H1 (cell line): Measurements from ENCODE around the gene RXFP4. TPM values are rescaled to one million over a fixed set of nuclear protein-coding genes. Genes with fewer than 3 reads are reported as not detected.

Experiments used
- CTCF ChIA-PET: fragments of 300-600 bp; sonication (Branson Sonifier 250); formaldehyde crosslinking; loops from one replicate; lab custom pipeline; 2021; ENCODE audit not compliant: partially characterized antibody; lab: Charles Lee
- POLR2A ChIA-PET: fragments of 300-600 bp; sonication (Branson Sonifier 250); formaldehyde crosslinking; loops from one replicate; lab custom pipeline; 2021; ENCODE audit warnings: inconsistent platforms; ENCODE audit not compliant: partially characterized antibody; lab: Charles Lee
- DNase-seq, 2 experiments: peaks; one replicate each; pipeline versions ENCODE4 v3.0.0 to v3.0.0-alpha.2; 2010 to 2022; ENCODE audit warnings: low spot score in 2 of 2, low read depth in 1 of 2, mixed read lengths in 1 of 2
- FAIRE-seq: peaks from 2 replicates; lab custom pipeline; 2011; peaks lifted over from hg19 to GRCh38; lab: Jason Lieb, UNC
- H2AFZ ChIP-seq: 2 replicates; pipeline ENCODE4 v1.8.1; 2012; ENCODE audit warnings: low read length, inconsistent platforms
- H2AK5ac ChIP-seq: 2 replicates; pipeline ENCODE4 v1.6.1; 2013; ENCODE audit warnings: low read depth, low read length
- H2BK120ac ChIP-seq: replicated peaks from 2 replicates; pipeline ENCODE3; 2013; ENCODE audit warnings: low read depth, low read length, inconsistent platforms
- H2BK12ac ChIP-seq: 2 replicates; pipeline ENCODE4 v1.6.1; 2013; ENCODE audit warnings: low read depth, low read length
- H2BK15ac ChIP-seq: 2 replicates; pipeline ENCODE4 v1.6.1; 2013; ENCODE audit warnings: low read length
- H2BK20ac ChIP-seq: 2 replicates; pipeline ENCODE4 v1.6.1; 2013; ENCODE audit warnings: low read length
- H2BK5ac ChIP-seq: 2 replicates; pipeline ENCODE4 v1.6.1; 2013; ENCODE audit warnings: low read depth, low read length
- H3K14ac ChIP-seq: 2 replicates; pipeline ENCODE4 v1.6.1; 2013; ENCODE audit warnings: inconsistent platforms; ENCODE audit not compliant: insufficient read length
- H3K18ac ChIP-seq: 2 replicates; pipeline ENCODE4 v1.6.1; 2013; ENCODE audit warnings: low read length; ENCODE audit errors: extremely low read depth
- H3K23ac ChIP-seq: 2 replicates; pipeline ENCODE4 v1.6.1; 2013; ENCODE audit warnings: inconsistent platforms; ENCODE audit not compliant: insufficient read length
- H3K23me2 ChIP-seq: 2 replicates; pipeline ENCODE4 v1.6.1; 2013; ENCODE audit warnings: low read depth, low read length
- H3K27ac ChIP-seq: 2 replicates; pipeline ENCODE4 v1.6.1; 2011; ENCODE audit warnings: low read depth, low read length, inconsistent platforms
- H3K27me3 ChIP-seq, 4 experiments: replicated peaks in 1 of 4; 1 replicate in 1 of 4; 2 replicates in 3 of 4; pipeline versions ENCODE4 v1.6.1 to v1.8.1; 2011 to 2013; ENCODE audit warnings: low read length in 3 of 4, mild to moderate bottlenecking in 3 of 4, inconsistent platforms in 2 of 4, mixed read lengths in 2 of 4, moderate library complexity in 1 of 4; ENCODE audit not compliant: control insufficient read depth in 3 of 4, insufficient read depth in 3 of 4; ENCODE audit errors: extremely low read depth in 1 of 4
- H3K36me3 ChIP-seq, 4 experiments: 2 replicates each; pipeline versions ENCODE4 v1.6.1 to v1.8.1; 2011 to 2013; ENCODE audit warnings: mild to moderate bottlenecking in 4 of 4, low read length in 3 of 4, moderate library complexity in 2 of 4, control low read depth in 1 of 4, inconsistent platforms in 1 of 4; ENCODE audit not compliant: insufficient read depth in 4 of 4, control insufficient read depth in 2 of 4
- H3K4ac ChIP-seq: replicated peaks from 2 replicates; pipeline ENCODE3; 2013; ENCODE audit warnings: low read length, low read depth, mixed read lengths, inconsistent platforms; ENCODE audit not compliant: insufficient read length
- H3K4me1 ChIP-seq, 4 experiments: replicated peaks in 1 of 4; 1 replicate in 1 of 4; 2 replicates in 3 of 4; pipeline versions ENCODE4 v1.6.1 to v1.8.1; 2011 to 2013; ENCODE audit warnings: low read length in 3 of 4, inconsistent platforms in 2 of 4, mixed read lengths in 1 of 4; ENCODE audit not compliant: insufficient read depth in 4 of 4, control insufficient read depth in 3 of 4
- H3K4me2 ChIP-seq, 2 experiments: 2 replicates each; pipeline versions ENCODE4 v1.6.1 to v1.8.1; 2011 to 2013; ENCODE audit warnings: low read depth in 2 of 2, low read length in 2 of 2, control low read depth in 1 of 2, inconsistent platforms in 1 of 2, mild to moderate bottlenecking in 1 of 2; ENCODE audit not compliant: insufficient read depth in 1 of 2
- H3K4me3 ChIP-seq, 4 experiments: fragments of 200-600, 300-600 bp in 1 of 4; sonication (generic), shearing (Covaris generic), sonication (Bioruptor Twin) in 1 of 4; 2 replicates each; pipeline versions ENCODE4 v1.5.1 to v1.8.1; 2011 to 2016; ENCODE audit warnings: low read length in 4 of 4, low read depth in 3 of 4, control low read depth in 2 of 4, inconsistent platforms in 2 of 4, mild to moderate bottlenecking in 2 of 4, mixed read lengths in 1 of 4, moderate library complexity in 1 of 4; ENCODE audit not compliant: insufficient read depth in 2 of 4; ENCODE audit errors: extremely low read depth in 1 of 4
- H3K56ac ChIP-seq: replicated peaks from 2 replicates; pipeline ENCODE3; 2013; ENCODE audit warnings: low read depth, mild to moderate bottlenecking, mixed read lengths, low read length, inconsistent platforms; ENCODE audit not compliant: insufficient read length
- H3K79me1 ChIP-seq: 2 replicates; pipeline ENCODE4 v1.6.1; 2013; ENCODE audit warnings: low read depth, low read length, control low read depth
- H3K79me2 ChIP-seq, 2 experiments: 2 replicates each; pipeline versions ENCODE4 v1.6.1 to v1.8.1; 2012 to 2013; ENCODE audit warnings: low read length in 2 of 2, mild to moderate bottlenecking in 2 of 2, inconsistent platforms in 1 of 2; ENCODE audit not compliant: insufficient read depth in 2 of 2, control insufficient read depth in 1 of 2
- H3K9ac ChIP-seq, 4 experiments: replicated peaks in 1 of 4; 1 replicate in 1 of 4; 2 replicates in 3 of 4; pipeline versions ENCODE4 v1.6.1 to v1.8.1; 2011 to 2013; ENCODE audit warnings: low read depth in 3 of 4, low read length in 3 of 4, control low read depth in 2 of 4, mild to moderate bottlenecking in 2 of 4, moderate library complexity in 2 of 4, inconsistent platforms in 1 of 4; ENCODE audit errors: extremely low read depth in 1 of 4
- H3K9me3 ChIP-seq, 2 experiments: 2 replicates each; pipeline versions ENCODE4 v1.6.1 to v1.8.1; 2012 to 2013; ENCODE audit warnings: mild to moderate bottlenecking in 2 of 2, moderate library complexity in 2 of 2, control low read depth in 1 of 2, inconsistent platforms in 1 of 2, low read depth in 1 of 2, low read length in 1 of 2, mixed read lengths in 1 of 2; ENCODE audit not compliant: insufficient read depth in 2 of 2
- H4K20me1 ChIP-seq, 2 experiments: replicated peaks in 1 of 2; 2 replicates each; pipeline versions ENCODE3 to v1.8.1; 2011 to 2013; ENCODE audit warnings: inconsistent platforms in 2 of 2, low read length in 2 of 2, mild to moderate bottlenecking in 1 of 2; ENCODE audit not compliant: insufficient read depth in 2 of 2, control insufficient read depth in 1 of 2
- H4K5ac ChIP-seq: 2 replicates; pipeline ENCODE4 v1.6.1; 2013; ENCODE audit warnings: low read length, low read depth, mixed read lengths, inconsistent platforms; ENCODE audit not compliant: insufficient read length
- H4K8ac ChIP-seq: 2 replicates; pipeline ENCODE4 v1.8.0; 2013; ENCODE audit warnings: mild to moderate bottlenecking, moderate library complexity, low read length, inconsistent platforms; ENCODE audit not compliant: insufficient read depth; ENCODE audit errors: extremely low read depth
- H4K91ac ChIP-seq: replicated peaks from 2 replicates; pipeline ENCODE3; 2013; ENCODE audit warnings: low read length, mixed read lengths, inconsistent platforms; ENCODE audit not compliant: insufficient read length
- BCL11A ChIP-seq, 2 experiments: IDR thresholded peaks; one replicate each; pipeline ENCODE4 v1.6.1; 2011; ENCODE audit warnings: low read depth in 2 of 2, low read length in 2 of 2, mild to moderate bottlenecking in 2 of 2
- EGR1 ChIP-seq: IDR thresholded peaks from 2 replicates; pipeline ENCODE4 v1.6.1; 2011; ENCODE audit warnings: low read depth, low read length, borderline replicate concordance
- HDAC6 ChIP-seq: IDR thresholded peaks from one replicate; pipeline ENCODE4 v1.7.1; 2012; ENCODE audit warnings: low read depth, mild to moderate bottlenecking, inconsistent platforms, low read length, moderate library complexity
- KDM1A ChIP-seq: fragments of 200-600, 300-600 bp; sonication (generic); IDR thresholded peaks from 2 replicates; pipeline ENCODE4 v1.7.1; 2016; ENCODE audit warnings: mild to moderate bottlenecking, low read length, borderline replicate concordance
- NRF1 ChIP-seq: IDR thresholded peaks from 2 replicates; pipeline ENCODE4 v1.6.1; 2011; ENCODE audit warnings: mild to moderate bottlenecking, low read depth, low read length, improper control_type of control experiment
- POLR2A ChIP-seq, 2 experiments: IDR thresholded peaks; 1 replicate in 1 of 2; 2 replicates in 1 of 2; pipeline ENCODE4 v1.6.1; 2011; ENCODE audit warnings: low read depth in 2 of 2, low read length in 2 of 2, mild to moderate bottlenecking in 2 of 2; ENCODE audit errors: control extremely low read depth in 1 of 2
- POU5F1 ChIP-seq: IDR thresholded peaks from 2 replicates; pipeline ENCODE4 v1.6.1; 2011; ENCODE audit warnings: low read depth, mild to moderate bottlenecking, low read length, moderate library complexity
- SIX5 ChIP-seq: IDR thresholded peaks from 2 replicates; pipeline ENCODE4 v1.6.1; 2011; ENCODE audit warnings: mild to moderate bottlenecking, low read depth, low read length
- SP2 ChIP-seq: IDR thresholded peaks from 2 replicates; pipeline ENCODE4 v1.6.1; 2012; ENCODE audit warnings: mild to moderate bottlenecking, low read length, inconsistent platforms
- WGBS, 2 experiments: shearing (Covaris generic) in 1 of 2; methylation state at CpG; one replicate each; pipeline versions ENCODE4 v1.1.6 to v1.1.7; 2013 to 2015; ENCODE audit warnings: low lambda C conversion rate in 2 of 2, mixed read lengths in 2 of 2, inconsistent platforms in 1 of 2, low coverage in 1 of 2, missing lambda C conversion rate in 1 of 2; ENCODE audit not compliant: insufficient replicate concordance in 2 of 2, insufficient coverage in 1 of 2, insufficient read length in 1 of 2; ENCODE audit errors: extremely low coverage in 1 of 2, missing lambda C conversion rate in 1 of 2; 5-methylcytosine and 5-hydroxymethylcytosine counted together
- polyA plus RNA-seq, 7 experiments: library from polyadenylated mRNA; depleted of rRNA in 3 of 7; stranded (reverse) in 5 of 7; unstranded in 2 of 7; fragments of >200 nt in 5 of 7; fragments of 200-250 nt in 2 of 7; gene quantifications; 1 replicate in 5 of 7; 2 replicates in 1 of 7; 4 replicates in 1 of 7; pipeline versions ENCODE4 v1.2.1 to v1.2.3, GENCODE V29; 2011 to 2013; ENCODE audit warnings: missing spikeins in 2 of 7, mixed read lengths in 2 of 7
- total RNA-seq: library from RNA; stranded (reverse); fragmentation: NEBNext Ultra II Directional; extraction: Animal tissue kit (Norgen Biotek cat#: 25700); gene quantifications from 2 replicates; pipeline ENCODE4 v1.2.1, GENCODE V29; 2021

RXFP4 gene
- total and polyA plus RNA-seq, 2 of the 8 experiments (the other 6 are each of a cell fraction or from before 2014, with no cell fraction given): not detected

GRCh38 chr1:155919801-155920200, 21.6 kb upstream of the RXFP4 start:
- Histone ChIP-seq H3K18ac (no peak overlapping the region), H3K27me3 (no peaks in the 10 kb centered on the region), H3K4ac (no peak overlapping the region), H3K14ac (no peak overlapping the region), H2BK12ac (no peak overlapping the region), H3K23me2 (no peaks in the 10 kb centered on the region), H4K5ac (no peak overlapping the region), H3K4me3 (no peak overlapping the region), H2BK120ac (no peak overlapping the region), H4K20me1 (peaks cover 1 to 12% of the 10 kb centered on the region in 2 experiments), H3K79me2 (no peaks in the 10 kb centered on the region), H2AK5ac (no peak overlapping the region), H3K23ac (no peak overlapping the region), H3K27ac (no peak overlapping the region), H3K79me1 (no peaks in the 10 kb centered on the region; the same call in 1 of the 2 replicates), H4K8ac (no peak overlapping the region), H3K36me3 (peaks cover 40 to 99% (median 83%) of the 10 kb centered on the region in 4 experiments), H3K9ac (no peak overlapping the region), H3K56ac (no peak overlapping the region), H2BK5ac (no peak overlapping the region), H3K4me2 (no peak overlapping the region), H2AFZ (no peak overlapping the region), H3K9me3 (no peaks in the 10 kb centered on the region), H3K4me1 (no peaks in the 10 kb centered on the region), H4K91ac (no peak overlapping the region), H2BK20ac (no peak overlapping the region), H2BK15ac (no peak overlapping the region)
- WGBS, 2 experiments: 98% methylated on average over 2 of the region's 2 CpGs; no CpG with 5 or more reads in 1 of the 2 experiments
- DNase-seq (no peak), FAIRE-seq (no peak)
- ChIA-PET POLR2A (interaction anchor here (1.0 to 11.7 kb wide), 6 partner anchors 5 to 57 kb away, joined by 3 to 109 read pairs (median 3); partner anchors contain the start of gene KHDC4), CTCF (no interaction called here)
- TF ChIP-seq SIX5 (no peak), EGR1 (no peak), HDAC6 (no peak), SP2 (no peak), KDM1A (no peak), POLR2A (IDR thresholded peaks at IDR 0.05; ENCODE audit: control extremely low read depth in 1 of 2, low read depth in 2 of 2, low read length in 2 of 2) (no peak), NRF1 (no peak), POU5F1 (no peak), BCL11A (IDR thresholded peaks at IDR 0.05; ENCODE audit: low read depth in 2 of 2, low read length in 2 of 2) (no peak)
